GM21529 (cell line): ENCODE measurements around the gene KRT34.

Source experiments
- ATAC-seq: cut with Tn5 transposase; IDR thresholded peaks from one replicate; pipeline ENCODE4 v1.9.1; 2021; ENCODE audit not compliant: unreplicated experiment

The KRT34 gene

GRCh38 chr17:41333836-41334235 lies 48.3 kb downstream of the KRT34 start:
- no peak for ATAC-seq

DNA sequence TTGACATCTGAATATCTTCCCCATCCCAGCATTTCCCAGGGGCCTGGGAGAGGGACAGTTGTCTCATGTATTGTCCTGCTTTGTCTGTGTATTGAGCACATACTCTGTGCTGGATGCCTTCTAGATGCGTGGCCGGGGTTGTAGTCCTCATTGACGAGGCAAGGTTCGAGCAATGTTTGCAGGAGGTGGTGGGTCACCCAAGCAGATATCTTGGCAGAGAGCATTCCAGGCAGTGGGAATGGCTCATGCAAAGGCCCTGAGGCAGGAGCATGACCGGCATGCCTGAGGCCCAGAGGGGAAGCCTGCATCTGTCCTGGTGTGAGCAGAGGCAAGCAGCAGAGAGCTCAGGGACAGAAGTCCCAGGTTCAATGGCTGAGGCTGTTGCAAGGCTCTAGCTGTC lies 49.0 kb downstream of the KRT34 start:
- no peak for ATAC-seq

GRCh38 chr17:41332239-41332638 lies 49.9 kb downstream of the KRT34 start:
- no peak for ATAC-seq

- no peak for ATAC-seq
These were observed 50.5 kb downstream of the KRT34 start for GRCh38 chr17:41331606-41332005.

GRCh38 chr17:41329279-41329948 lies 52.7 kb downstream of the KRT34 start:
- no peak for ATAC-seq

DNA sequence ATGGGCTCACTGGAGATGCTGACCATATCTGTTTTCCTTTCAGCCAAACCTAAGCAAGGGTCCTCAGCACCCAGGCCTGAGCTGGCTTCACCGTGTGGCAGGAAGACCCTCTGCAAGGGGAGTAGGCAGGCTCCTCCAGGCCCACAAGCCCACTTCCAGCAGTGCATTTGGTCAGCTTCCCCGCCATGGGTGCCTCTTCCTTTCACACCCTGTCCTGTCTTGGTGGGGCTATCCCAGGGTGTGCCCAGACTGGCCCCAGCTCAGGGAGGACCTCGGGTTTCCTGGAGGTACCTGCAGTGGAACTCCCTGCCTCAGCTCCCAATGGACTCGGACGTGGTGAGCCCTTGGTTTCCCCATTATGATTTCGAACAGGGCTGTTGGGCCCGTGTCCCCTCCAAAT lies 53.9 kb downstream of the KRT34 start:
- no peak for ATAC-seq
